ENCODE data around the gene PBX4.

GRCh38 chr19:19588546-19588945, 29.9 kb downstream of the PBX4 start:
- TF ChIP-seq POLR2A (IDR thresholded peaks at IDR 0.05) (no peak), POLR2AphosphoS5 (IDR thresholded peaks at IDR 0.05) (no peak)

Data from gastroesophageal sphincter (tissue), 2 donors.